MCF 10A (cell line): Measurements from ENCODE around the gene TTC27. TPM values are rescaled to one million over a fixed set of nuclear protein-coding genes. Genes with fewer than 3 reads are reported as not detected.
A peak's percentile ranks its signal among the peaks of the same experiment; 100 is the strongest.

Source experiments
- BruUV-seq: library from RNA; stranded (reverse); fragments of 400-500 nt; replicated peaks from 2 replicates; lab custom pipeline; 2021; lab: Mats Ljungman, UMichigan
- CTCF ChIA-PET: fragments of 300-600 bp; sonication (Branson Sonifier 250); formaldehyde crosslinking; extraction: SDS; loops from one replicate; lab custom pipeline; 2021; ENCODE audit warnings: antibody characterized with exemption, inconsistent platforms; lab: Yijun Ruan, JAX
- POLR2A ChIA-PET: fragments of 300-600, 350-650 bp; sonication (Branson Sonifier 250); formaldehyde crosslinking; extraction: SDS; loops from one replicate; lab custom pipeline; 2020; ENCODE audit warnings: antibody characterized with exemption, inconsistent platforms; lab: Yijun Ruan, JAX
- DNase-seq: peaks from one replicate; pipeline ENCODE4 v3.0.0-alpha.2; 2018; ENCODE audit not compliant: unreplicated experiment
- H3K27ac Mint-ChIP-seq: one replicate; pipeline ENCODE4 v1.8.0; 2022; ENCODE audit warnings: mild to moderate bottlenecking, low read depth, mixed read lengths; ENCODE audit not compliant: unreplicated experiment
- H3K27me3 Mint-ChIP-seq: one replicate; pipeline ENCODE4 v1.8.0; 2022; ENCODE audit warnings: mixed read lengths; ENCODE audit not compliant: insufficient read depth, unreplicated experiment
- H3K36me3 Mint-ChIP-seq: one replicate; pipeline ENCODE4 v1.8.0; 2022; ENCODE audit warnings: mild to moderate bottlenecking, moderate library complexity, mixed read lengths; ENCODE audit not compliant: insufficient read depth, unreplicated experiment
- H3K4me1 Mint-ChIP-seq: one replicate; pipeline ENCODE4 v1.8.0; 2022; ENCODE audit warnings: mixed read lengths; ENCODE audit not compliant: insufficient read depth, unreplicated experiment
- H3K4me3 Mint-ChIP-seq: one replicate; pipeline ENCODE4 v1.8.0; 2022; ENCODE audit warnings: mild to moderate bottlenecking, moderate library complexity, mixed read lengths; ENCODE audit not compliant: unreplicated experiment
- H3K9me3 Mint-ChIP-seq: one replicate; pipeline ENCODE4 v1.8.0; 2022; ENCODE audit warnings: mixed read lengths; ENCODE audit not compliant: unreplicated experiment
- CTCF ChIP-seq: fragments of 200-600 bp; IDR thresholded peaks from one replicate; pipeline ENCODE4 v1.8.0; 2022; ENCODE audit warnings: antibody characterized with exemption, mild to moderate bottlenecking; ENCODE audit not compliant: unreplicated experiment
- intact Hi-C: fragments of 100-400 bp; cut with micrococcal nuclease; formaldehyde crosslinking; loops from 2 replicates; pipeline ENCODE4 v1.14.1; 2022
- total RNA-seq: library from RNA; stranded (reverse); gene quantifications from 2 replicates; pipeline ENCODE4 v1.2.3, GENCODE V29; 2022

TTC27 gene
- total RNA-seq, 1 experiment from 2014 or later: 29.1 TPM

GRCh38 chr2:32611366-32611765, 16.5 kb upstream of the TTC27 start:
- CTCF ChIA-PET: interaction anchor here (0.7 kb wide), 1 partner anchor 107 kb away, joined by 4 read pairs; no protein-coding TSS in a partner anchor
- intact Hi-C loops: loop anchor here (5.0 kb wide), 1 partner anchor 59 kb away; no protein-coding TSS in a partner anchor
- no TSS peak for BruUV-seq
- H3K4me1 Mint-ChIP-seq: no peaks in the 10 kb centered on the region
- POLR2A ChIA-PET: no interaction called here
- no peaks in the 10 kb centered on the region for H3K9me3 Mint-ChIP-seq
- no peak overlapping the region for H3K27ac Mint-ChIP-seq
- TF ChIP-seq CTCF: no peak
- no peaks in the 10 kb centered on the region for H3K27me3 Mint-ChIP-seq
- no peak overlapping the region for H3K4me3 Mint-ChIP-seq
- DNase-seq: no peak
- H3K36me3 Mint-ChIP-seq: peaks cover 93% of the 10 kb centered on the region

GRCh38 chr2:32611771-32612170, 16.1 kb upstream of the TTC27 start:
- intact Hi-C loops: loop anchor here (5.0 kb wide), 1 partner anchor 59 kb away; no protein-coding TSS in a partner anchor
- H3K9me3 Mint-ChIP-seq: no peaks in the 10 kb centered on the region
- peaks cover 91% of the 10 kb centered on the region for H3K36me3 Mint-ChIP-seq
- no peaks in the 10 kb centered on the region for H3K4me1 Mint-ChIP-seq
- no peaks in the 10 kb centered on the region for H3K27me3 Mint-ChIP-seq
- no peak for TF ChIP-seq CTCF
- no TSS peak for BruUV-seq
- H3K4me3 Mint-ChIP-seq: no peak overlapping the region
- DNase-seq: no peak
- ChIA-PET POLR2A (interaction anchor here (1.2 kb wide), 2 partner anchors 11 to 16 kb away, joined by 4 to 7 read pairs; no protein-coding TSS in a partner anchor), CTCF (interaction anchor here (0.6 to 0.7 kb wide), 3 partner anchors 40 to 107 kb away, joined by 3 to 4 read pairs (median 3); no protein-coding TSS in a partner anchor)
- no peak overlapping the region for H3K27ac Mint-ChIP-seq

- Mint-ChIP-seq H3K27ac (peak overlapping the region; percentile 6), H3K4me3 (no peak overlapping the region), H3K9me3 (no peaks in the 10 kb centered on the region), H3K36me3 (peaks cover 93% of the 10 kb centered on the region), H3K27me3 (no peaks in the 10 kb centered on the region), H3K4me1 (no peaks in the 10 kb centered on the region)
- BruUV-seq: no TSS peak
- POLR2A ChIA-PET: interaction anchor here (1.2 kb wide), 1 partner anchor 9 kb away, joined by 3 read pairs; no protein-coding TSS in a partner anchor
- DNase-seq: no peak
- no peak for TF ChIP-seq CTCF
- intact Hi-C loops: loop anchor here (5.0 kb wide), 1 partner anchor 62 kb away; no protein-coding TSS in a partner anchor
- CTCF ChIA-PET: interaction anchor here (0.6 to 1.0 kb wide), 2 partner anchors 14 to 59 kb away, joined by 3 read pairs; no protein-coding TSS in a partner anchor
These were observed 13.8 kb upstream of the TTC27 start for GRCh38 chr2:32614084-32614483.

- Mint-ChIP-seq H3K9me3 (no peaks in the 10 kb centered on the region), H3K4me3 (no peak overlapping the region), H3K27me3 (no peaks in the 10 kb centered on the region), H3K4me1 (no peaks in the 10 kb centered on the region), H3K27ac (no peak overlapping the region), H3K36me3 (peaks cover 87% of the 10 kb centered on the region)
- ChIA-PET POLR2A (interaction anchor here (0.8 to 1.2 kb wide), 2 partner anchors 14 to 41 kb away, joined by 3 read pairs; no protein-coding TSS in a partner anchor), CTCF (interaction anchor here (0.6 to 1.0 kb wide), 3 partner anchors 11 to 428 kb away, joined by 3 to 4 read pairs (median 4); no protein-coding TSS in a partner anchor)
- DNase-seq: no peak
- no peak for TF ChIP-seq CTCF
- no TSS peak for BruUV-seq
- intact Hi-C loops: no loop called here
These were observed 10.2 kb upstream of the TTC27 start for GRCh38 chr2:32617599-32618189.
